ENCODE results near the gene FCN2.

FCN2 gene

DNA sequence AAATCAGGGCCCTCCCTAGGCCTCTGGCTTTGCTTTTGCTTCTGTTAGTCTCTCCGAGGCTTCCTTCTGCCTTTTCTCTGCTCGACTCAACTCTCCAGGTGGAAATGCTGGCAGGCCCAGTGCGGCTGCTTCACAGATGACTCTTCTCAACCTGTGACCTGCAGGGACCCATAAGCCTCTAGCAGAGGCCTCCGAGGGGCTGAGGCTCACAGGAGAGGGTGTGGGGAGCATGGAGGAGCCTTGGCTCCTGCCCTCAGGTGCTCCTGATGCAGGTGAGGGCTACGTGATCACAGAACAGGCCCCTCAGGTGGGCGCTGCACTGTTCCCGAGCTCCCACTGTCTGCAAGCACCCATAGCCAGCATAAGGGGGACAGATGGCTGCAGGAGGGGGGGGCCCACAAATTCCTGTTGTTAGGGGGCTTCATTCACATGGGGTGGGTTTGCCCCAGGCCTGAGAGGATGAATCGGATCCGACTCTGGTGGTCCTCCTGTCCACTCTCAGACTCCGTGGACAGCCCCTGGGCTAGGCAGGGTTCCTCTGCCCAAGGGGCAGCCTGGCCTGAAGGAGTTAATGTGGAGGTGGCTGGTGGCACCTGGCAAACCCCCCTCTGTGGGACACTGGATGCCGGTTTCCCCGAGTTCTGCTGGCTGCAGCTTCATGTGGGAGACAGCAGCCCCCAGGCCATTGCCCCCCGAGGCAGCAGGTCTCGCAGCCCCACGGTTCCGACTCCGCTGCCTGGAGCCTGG is 10.9 kb upstream of the FCN2 start:
- H3K4me1 ChIP-seq (ENCODE audit: insufficient read depth, low read length): no peaks in the 10 kb centered on the region
- H3K9ac ChIP-seq (ENCODE audit: low read depth, low read length): no peak overlapping the region
- no peaks in the 10 kb centered on the region for H3K9me3 ChIP-seq (ENCODE audit: control insufficient read depth, insufficient read depth, low read length)
- no peaks in the 10 kb centered on the region for H3K36me3 ChIP-seq (ENCODE audit: insufficient read depth, low read length)

DNA sequence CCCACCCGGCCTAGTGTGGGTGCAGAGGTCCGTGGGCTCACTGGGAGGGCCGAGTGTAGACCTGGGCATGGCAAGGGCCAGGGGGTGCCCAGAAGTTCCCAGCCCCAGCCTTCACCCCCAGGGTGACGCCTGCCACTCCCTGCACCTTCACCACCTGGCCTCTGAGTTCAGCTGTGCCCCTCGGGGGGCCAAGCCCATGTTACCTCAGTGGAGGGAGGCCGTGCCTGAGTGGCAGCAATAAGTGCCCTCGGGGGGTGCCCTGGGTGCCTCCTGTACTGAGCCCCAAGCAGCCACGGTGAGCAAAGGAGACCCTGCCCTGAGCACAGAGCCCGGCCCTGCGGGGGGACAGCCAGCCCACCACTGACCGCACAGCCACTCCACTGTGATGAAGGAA is 10.3 kb upstream of the FCN2 start:
- Histone ChIP-seq H3K9ac (ENCODE audit: low read depth, low read length) (no peak overlapping the region), H3K9me3 (ENCODE audit: control insufficient read depth, insufficient read depth, low read length) (no peaks in the 10 kb centered on the region), H3K36me3 (ENCODE audit: insufficient read depth, low read length) (no peaks in the 10 kb centered on the region), H3K4me1 (ENCODE audit: insufficient read depth, low read length) (no peaks in the 10 kb centered on the region)

- H3K4me1 ChIP-seq (ENCODE audit: insufficient read depth, low read length): no peaks in the 10 kb centered on the region
- no peaks in the 10 kb centered on the region for H3K36me3 ChIP-seq (ENCODE audit: insufficient read depth, low read length)
- no peaks in the 10 kb centered on the region for H3K9me3 ChIP-seq (ENCODE audit: control insufficient read depth, insufficient read depth, low read length)
- H3K9ac ChIP-seq (ENCODE audit: low read depth, low read length): no peak overlapping the region
These were observed 9.6 kb upstream of the FCN2 start for GRCh38 chr9:134870746-134871662.

- no peaks in the 10 kb centered on the region for H3K36me3 ChIP-seq (ENCODE audit: insufficient read depth, low read length)
- H3K9ac ChIP-seq (ENCODE audit: low read depth, low read length): no peak overlapping the region
- no peaks in the 10 kb centered on the region for H3K4me1 ChIP-seq (ENCODE audit: insufficient read depth, low read length)
- H3K9me3 ChIP-seq (ENCODE audit: control insufficient read depth, insufficient read depth, low read length): no peaks in the 10 kb centered on the region
These were observed 8.8 kb upstream of the FCN2 start for GRCh38 chr9:134871697-134872340.

GRCh38 chr9:134872482-134873231 is 8.0 kb upstream of the FCN2 start:
- no peaks in the 10 kb centered on the region for H3K36me3 ChIP-seq (ENCODE audit: insufficient read depth, low read length)

GRCh38 chr9:134875371-134875770 is 5.2 kb upstream of the FCN2 start:
- no peaks in the 10 kb centered on the region for H3K9me3 ChIP-seq (ENCODE audit: control insufficient read depth, insufficient read depth, low read length)
- H3K9ac ChIP-seq (ENCODE audit: low read depth, low read length): no peak overlapping the region
- no peaks in the 10 kb centered on the region for H3K36me3 ChIP-seq (ENCODE audit: insufficient read depth, low read length)
- H3K4me1 ChIP-seq (ENCODE audit: insufficient read depth, low read length): no peaks in the 10 kb centered on the region

More at GRCh38 chr9:134872482-134873231, 8.0 kb upstream of the FCN2 start:
- H3K9ac ChIP-seq (ENCODE audit: low read depth, low read length): no peak overlapping the region
- H3K4me1 ChIP-seq (ENCODE audit: insufficient read depth, low read length): no peaks in the 10 kb centered on the region
- no peaks in the 10 kb centered on the region for H3K9me3 ChIP-seq (ENCODE audit: control insufficient read depth, insufficient read depth, low read length)

GRCh38 chr9:134877541-134877940 is 3.1 kb upstream of the FCN2 start:
- Histone ChIP-seq H3K9me3 (ENCODE audit: control insufficient read depth, insufficient read depth, low read length) (no peaks in the 10 kb centered on the region), H3K36me3 (ENCODE audit: insufficient read depth, low read length) (no peaks in the 10 kb centered on the region), H3K4me1 (ENCODE audit: insufficient read depth, low read length) (no peaks in the 10 kb centered on the region), H3K9ac (ENCODE audit: low read depth, low read length) (no peak overlapping the region)

DNA sequence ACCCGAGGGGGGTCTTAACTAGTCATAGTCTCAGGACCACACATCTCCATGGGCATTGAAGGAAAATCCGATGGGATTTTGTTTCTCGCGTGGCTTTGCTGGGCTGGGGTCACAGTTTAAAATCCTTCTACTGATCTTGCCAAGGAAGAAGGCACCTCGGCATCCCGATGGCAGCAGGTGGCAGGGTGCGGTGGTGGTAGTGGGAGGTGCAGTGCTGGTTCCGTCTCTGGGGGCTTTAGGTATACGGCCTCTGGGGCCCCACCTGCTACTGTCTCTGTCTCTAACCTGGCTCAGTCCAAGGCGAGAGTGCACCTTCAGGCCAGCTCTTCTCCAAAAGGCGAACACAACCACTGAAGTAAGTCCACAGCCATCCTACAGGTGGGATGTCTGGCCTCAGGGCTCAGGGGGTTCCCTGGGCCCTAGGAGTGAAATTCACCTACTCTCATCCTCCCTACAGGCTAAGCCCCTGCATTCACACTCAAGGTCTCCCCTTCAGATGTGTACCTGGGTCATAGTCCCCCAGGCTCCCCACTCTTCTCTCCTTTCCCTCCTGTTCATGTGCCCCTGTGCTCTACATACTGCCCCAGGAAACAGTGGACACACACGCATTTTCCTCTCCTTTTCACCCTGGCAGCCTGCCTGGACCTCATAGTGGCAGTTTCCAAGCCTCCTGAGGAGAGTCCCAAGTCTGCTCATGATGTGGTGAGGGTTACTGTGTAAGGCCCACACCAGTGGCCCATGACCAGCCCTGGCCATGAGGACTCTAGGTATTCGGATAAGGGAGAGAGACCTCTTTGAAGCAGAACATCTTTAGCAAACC is 736 bp upstream of the FCN2 start:
- H3K9me3 ChIP-seq (ENCODE audit: control insufficient read depth, insufficient read depth, low read length): no peaks in the 10 kb centered on the region
- H3K4me1 ChIP-seq (ENCODE audit: insufficient read depth, low read length): no peaks in the 10 kb centered on the region
- H3K36me3 ChIP-seq (ENCODE audit: insufficient read depth, low read length): no peaks in the 10 kb centered on the region
- no peak overlapping the region for H3K9ac ChIP-seq (ENCODE audit: low read depth, low read length)

DNA sequence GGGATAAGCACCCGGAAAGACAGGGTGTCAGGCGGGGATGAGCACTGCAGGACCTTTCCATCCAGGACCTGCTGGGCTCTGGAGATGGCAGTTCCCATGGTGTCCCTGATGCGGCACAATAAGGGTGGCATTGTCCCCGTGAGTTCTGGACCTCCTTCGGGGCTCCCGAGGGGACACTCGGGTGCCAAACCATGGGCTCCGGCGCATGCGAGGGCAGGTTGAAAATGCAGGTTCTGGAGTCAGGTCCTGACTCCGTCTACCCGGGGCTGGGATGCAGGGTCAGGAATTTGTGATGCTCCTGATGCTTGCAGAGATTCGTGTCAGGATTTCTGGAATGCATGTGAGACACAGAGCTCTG is 682 bp downstream of the FCN2 start:
- H3K36me3 ChIP-seq (ENCODE audit: insufficient read depth, low read length): no peaks in the 10 kb centered on the region
- no peaks in the 10 kb centered on the region for H3K9me3 ChIP-seq (ENCODE audit: control insufficient read depth, insufficient read depth, low read length)
- H3K9ac ChIP-seq (ENCODE audit: low read depth, low read length): no peak overlapping the region
- no peaks in the 10 kb centered on the region for H3K4me1 ChIP-seq (ENCODE audit: insufficient read depth, low read length)

DNA sequence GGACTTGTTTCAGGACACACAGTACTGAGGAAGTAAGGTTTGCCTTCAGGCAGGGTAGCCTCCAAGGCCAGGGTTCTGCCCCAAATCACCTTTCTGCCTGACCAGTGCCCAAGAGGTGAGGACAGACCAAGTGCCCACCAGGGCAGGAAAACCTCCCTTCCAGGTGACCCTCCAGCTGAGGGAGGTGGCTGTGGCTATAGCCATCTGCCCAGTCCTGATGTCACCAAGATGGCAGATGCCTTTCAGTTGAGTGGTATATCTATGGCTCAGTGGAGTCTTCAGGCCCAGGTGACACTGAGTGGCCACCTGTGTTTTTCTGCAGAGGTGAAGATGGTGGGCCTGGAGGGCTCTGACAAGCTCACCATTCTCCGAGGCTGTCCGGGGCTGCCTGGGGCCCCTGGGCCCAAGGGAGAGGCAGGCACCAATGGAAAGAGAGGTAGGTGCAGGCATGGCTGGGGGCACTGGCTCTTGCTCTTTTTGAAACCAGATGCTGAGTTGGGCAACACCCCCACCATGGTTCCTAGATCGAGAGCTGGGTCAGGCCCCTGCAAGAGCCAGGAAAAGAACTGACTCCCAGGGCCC is 1.7 kb downstream of the FCN2 start:
- Histone ChIP-seq H3K4me1 (ENCODE audit: insufficient read depth, low read length) (no peaks in the 10 kb centered on the region), H3K9me3 (ENCODE audit: control insufficient read depth, insufficient read depth, low read length) (no peaks in the 10 kb centered on the region), H3K9ac (ENCODE audit: low read depth, low read length) (no peak overlapping the region), H3K36me3 (ENCODE audit: insufficient read depth, low read length) (no peaks in the 10 kb centered on the region)

- Histone ChIP-seq H3K9ac (ENCODE audit: low read depth, low read length) (no peak overlapping the region), H3K4me1 (ENCODE audit: insufficient read depth, low read length) (no peaks in the 10 kb centered on the region), H3K36me3 (ENCODE audit: insufficient read depth, low read length) (no peaks in the 10 kb centered on the region), H3K9me3 (ENCODE audit: control insufficient read depth, insufficient read depth, low read length) (no peaks in the 10 kb centered on the region)
These were observed 2.6 kb downstream of the FCN2 start for GRCh38 chr9:134883040-134883782.

- Histone ChIP-seq H3K9ac (ENCODE audit: low read depth, low read length) (no peak overlapping the region), H3K4me1 (ENCODE audit: insufficient read depth, low read length) (no peaks in the 10 kb centered on the region), H3K36me3 (ENCODE audit: insufficient read depth, low read length) (no peaks in the 10 kb centered on the region), H3K9me3 (ENCODE audit: control insufficient read depth, insufficient read depth, low read length) (no peaks in the 10 kb centered on the region)
These were observed 3.9 kb downstream of the FCN2 start for GRCh38 chr9:134884492-134884891.

All from ES-I3 (cell line).